Retinal pigment epithelial cell (primary cell): ENCODE results near the gene VAV3.

Experiments used
- DNase-seq: peaks from one replicate; pipeline ENCODE4 v3.0.0-alpha.2; 2010; ENCODE audit warnings: low read depth
- H3K4me3 ChIP-seq: 2 replicates; pipeline ENCODE4 v1.5.1; 2011; ENCODE audit warnings: mild to moderate bottlenecking, low read length, control low read depth, moderate library complexity
- TF ChIP-seq, protein P1 (sequence below): conservative IDR thresholded peaks from 2 replicates; pipeline ENCODE4 v1.5.1; 2011; ENCODE audit warnings: low read depth, low read length, control low read depth, inconsistent platforms

Gene VAV3

GRCh38 chr1:107817935-107818334 is 147.0 kb downstream of the VAV3 start:
- no peak for DNase-seq
- H3K4me3 ChIP-seq = no peak overlapping the region
- TF ChIP-seq, protein P1, sequence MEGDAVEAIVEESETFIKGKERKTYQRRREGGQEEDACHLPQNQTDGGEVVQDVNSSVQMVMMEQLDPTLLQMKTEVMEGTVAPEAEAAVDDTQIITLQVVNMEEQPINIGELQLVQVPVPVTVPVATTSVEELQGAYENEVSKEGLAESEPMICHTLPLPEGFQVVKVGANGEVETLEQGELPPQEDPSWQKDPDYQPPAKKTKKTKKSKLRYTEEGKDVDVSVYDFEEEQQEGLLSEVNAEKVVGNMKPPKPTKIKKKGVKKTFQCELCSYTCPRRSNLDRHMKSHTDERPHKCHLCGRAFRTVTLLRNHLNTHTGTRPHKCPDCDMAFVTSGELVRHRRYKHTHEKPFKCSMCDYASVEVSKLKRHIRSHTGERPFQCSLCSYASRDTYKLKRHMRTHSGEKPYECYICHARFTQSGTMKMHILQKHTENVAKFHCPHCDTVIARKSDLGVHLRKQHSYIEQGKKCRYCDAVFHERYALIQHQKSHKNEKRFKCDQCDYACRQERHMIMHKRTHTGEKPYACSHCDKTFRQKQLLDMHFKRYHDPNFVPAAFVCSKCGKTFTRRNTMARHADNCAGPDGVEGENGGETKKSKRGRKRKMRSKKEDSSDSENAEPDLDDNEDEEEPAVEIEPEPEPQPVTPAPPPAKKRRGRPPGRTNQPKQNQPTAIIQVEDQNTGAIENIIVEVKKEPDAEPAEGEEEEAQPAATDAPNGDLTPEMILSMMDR = no peak

- DNase-seq = no peak
- TF ChIP-seq, protein P1 = no peak
- H3K4me3 ChIP-seq = no peak overlapping the region
Measured at GRCh38 chr1:107817206-107817605, 147.8 kb downstream of the VAV3 start.

DNA sequence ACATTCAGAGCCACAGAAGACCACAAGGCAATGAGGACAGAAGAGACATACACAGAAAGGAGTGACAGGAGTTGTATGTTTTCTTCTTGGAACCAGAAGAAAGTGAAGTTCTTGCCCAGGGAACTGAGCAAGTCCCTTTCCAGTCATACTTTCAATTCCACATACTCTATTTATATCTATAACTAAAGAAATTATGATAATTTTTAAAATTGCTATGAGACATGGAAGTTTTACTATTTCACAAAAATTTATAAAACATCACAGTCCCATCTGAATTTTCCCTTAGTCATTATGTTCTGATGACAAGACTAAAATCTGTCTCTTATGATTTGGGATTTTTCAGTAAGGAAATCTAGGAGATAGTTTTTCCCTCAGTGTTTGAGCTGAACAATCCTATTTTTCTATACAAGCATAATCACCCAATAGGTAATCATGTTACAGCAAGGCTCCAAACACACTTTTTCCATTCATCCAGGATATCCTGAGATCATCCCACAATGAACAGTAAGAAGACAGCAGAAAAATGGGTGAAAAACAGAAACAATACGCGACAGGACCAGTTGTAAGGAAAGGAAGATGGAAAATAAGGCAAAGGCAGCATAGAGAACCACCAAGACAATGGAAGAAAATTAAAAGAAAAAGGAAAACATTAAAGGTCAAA is 154.6 kb downstream of the VAV3 start:
- H3K4me3 ChIP-seq = no peak overlapping the region
- TF ChIP-seq, protein P1 = no peak
- DNase-seq = no peak

GRCh38 chr1:107807855-107808254 is 157.1 kb downstream of the VAV3 start:
- no peak overlapping the region for H3K4me3 ChIP-seq
- TF ChIP-seq, protein P1 = no peak
- no peak for DNase-seq

DNA sequence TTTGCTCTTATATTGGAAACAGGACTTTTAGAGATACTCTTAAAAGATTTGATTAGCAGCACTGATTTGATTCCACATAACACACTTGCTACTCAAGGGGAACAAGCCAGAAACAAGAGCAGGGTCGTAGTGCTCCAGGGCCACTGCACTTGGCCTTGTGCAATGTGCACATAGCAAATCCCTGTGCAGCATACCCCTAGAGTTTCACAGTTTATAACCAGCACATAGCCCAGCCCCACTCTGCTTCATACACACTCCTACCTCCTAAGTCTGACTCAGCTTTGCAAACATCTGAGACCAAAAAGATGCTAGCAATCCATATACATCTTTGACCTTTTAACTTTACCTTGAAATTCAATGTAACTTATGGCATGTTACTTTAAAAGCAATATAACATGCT is 157.6 kb downstream of the VAV3 start:
- no peak for DNase-seq
- no peak overlapping the region for H3K4me3 ChIP-seq
- TF ChIP-seq, protein P1 = no peak

- TF ChIP-seq, protein P1 = no peak
- no peak for DNase-seq
- H3K4me3 ChIP-seq = no peak overlapping the region
Measured at GRCh38 chr1:107806902-107807301, 158.1 kb downstream of the VAV3 start.

GRCh38 chr1:107804741-107805140 is 160.2 kb downstream of the VAV3 start:
- TF ChIP-seq, protein P1 = no peak
- no peak for DNase-seq
- no peak overlapping the region for H3K4me3 ChIP-seq
